Dendritic cell treated with granulocyte-macrophage colony-stimulating factor and Interleukin-4, amounts not matched to agents 40 ng/mL and 50 ng/mL, for 4 days (primary cell): ENCODE measurements around the gene PARD3.

ENCODE experiments used
- H3K27ac Mint-ChIP-seq: one replicate; pipeline ENCODE4 v1.8.0; 2022; ENCODE audit warnings: mild to moderate bottlenecking, mixed read lengths
- H3K27me3 Mint-ChIP-seq: one replicate; pipeline ENCODE4 v1.8.0; 2022; ENCODE audit warnings: mild to moderate bottlenecking, mixed read lengths
- H3K36me3 Mint-ChIP-seq: one replicate; pipeline ENCODE4 v1.8.0; 2022; ENCODE audit warnings: low read depth, mixed read lengths
- H3K4me1 Mint-ChIP-seq: one replicate; pipeline ENCODE4 v1.8.0; 2022; ENCODE audit warnings: low read depth, mixed read lengths
- H3K4me3 Mint-ChIP-seq: one replicate; pipeline ENCODE4 v1.8.0; 2022; ENCODE audit warnings: mild to moderate bottlenecking, moderate library complexity, mixed read lengths
- H3K9me3 Mint-ChIP-seq: one replicate; pipeline ENCODE4 v1.8.0; 2022; ENCODE audit warnings: mixed read lengths
- intact Hi-C: fragments of 100-400 bp; cut with micrococcal nuclease; formaldehyde crosslinking; loops from one replicate; pipeline ENCODE4 v1.15.0; 2022

Gene PARD3

GRCh38 chr10:34178196-34178595 lies 636.9 kb downstream of the PARD3 start:
- H3K27me3 Mint-ChIP-seq, result no peaks in the 10 kb centered on the region
- intact Hi-C loops, result no loop called here
- H3K36me3 Mint-ChIP-seq, result no peaks in the 10 kb centered on the region
- H3K4me1 Mint-ChIP-seq, result peaks cover 2% of the 10 kb centered on the region
- H3K9me3 Mint-ChIP-seq, result no peaks in the 10 kb centered on the region
- no peak overlapping the region for H3K4me3 Mint-ChIP-seq
- H3K27ac Mint-ChIP-seq, result no peak overlapping the region

GRCh38 chr10:34177445-34177844 lies 637.7 kb downstream of the PARD3 start:
- Mint-ChIP-seq H3K4me1 (peaks cover 9% of the 10 kb centered on the region), H3K36me3 (no peaks in the 10 kb centered on the region), H3K9me3 (no peaks in the 10 kb centered on the region), H3K27ac (no peak overlapping the region), H3K4me3 (no peak overlapping the region), H3K27me3 (no peaks in the 10 kb centered on the region)
- intact Hi-C loops, result no loop called here

- Mint-ChIP-seq H3K9me3 (no peaks in the 10 kb centered on the region), H3K4me3 (no peak overlapping the region)
These were observed 638.7 kb downstream of the PARD3 start for GRCh38 chr10:34176351-34176750.

GRCh38 chr10:34175121-34175520 lies 640.0 kb downstream of the PARD3 start:
- Mint-ChIP-seq H3K27me3 (no peaks in the 10 kb centered on the region), H3K36me3 (no peaks in the 10 kb centered on the region), H3K4me3 (no peak overlapping the region), H3K9me3 (no peaks in the 10 kb centered on the region), H3K4me1 (peaks cover 22% of the 10 kb centered on the region), H3K27ac (no peak overlapping the region)
- intact Hi-C loops, result no loop called here

More at GRCh38 chr10:34176351-34176750, 638.7 kb downstream of the PARD3 start:
- H3K36me3 Mint-ChIP-seq, result no peaks in the 10 kb centered on the region
- H3K27ac Mint-ChIP-seq, result no peak overlapping the region
- no peaks in the 10 kb centered on the region for H3K27me3 Mint-ChIP-seq
- peaks cover 20% of the 10 kb centered on the region for H3K4me1 Mint-ChIP-seq
- intact Hi-C loops, result no loop called here

GRCh38 chr10:34172936-34173533 lies 642.1 kb downstream of the PARD3 start:
- Mint-ChIP-seq H3K4me1 (peaks cover 22% of the 10 kb centered on the region), H3K27me3 (no peaks in the 10 kb centered on the region), H3K4me3 (no peak overlapping the region), H3K36me3 (no peaks in the 10 kb centered on the region), H3K27ac (no peak overlapping the region), H3K9me3 (no peaks in the 10 kb centered on the region)
- intact Hi-C loops, result no loop called here

- H3K4me1 Mint-ChIP-seq, result peaks cover 22% of the 10 kb centered on the region
- H3K4me3 Mint-ChIP-seq, result no peak overlapping the region
- H3K9me3 Mint-ChIP-seq, result no peaks in the 10 kb centered on the region
- intact Hi-C loops, result no loop called here
- no peak overlapping the region for H3K27ac Mint-ChIP-seq
- H3K27me3 Mint-ChIP-seq, result no peaks in the 10 kb centered on the region
- no peaks in the 10 kb centered on the region for H3K36me3 Mint-ChIP-seq
These were observed 643.1 kb downstream of the PARD3 start for GRCh38 chr10:34171957-34172527.

GRCh38 chr10:34169677-34170076 lies 645.4 kb downstream of the PARD3 start:
- no peaks in the 10 kb centered on the region for H3K36me3 Mint-ChIP-seq
- intact Hi-C loops, result no loop called here
- H3K4me1 Mint-ChIP-seq, result peaks cover 22% of the 10 kb centered on the region

GRCh38 chr10:34169131-34169530 lies 646.0 kb downstream of the PARD3 start:
- intact Hi-C loops, result no loop called here
- H3K9me3 Mint-ChIP-seq, result no peaks in the 10 kb centered on the region
- H3K27ac Mint-ChIP-seq, result no peak overlapping the region
- H3K4me1 Mint-ChIP-seq, result peaks cover 22% of the 10 kb centered on the region
- H3K27me3 Mint-ChIP-seq, result no peaks in the 10 kb centered on the region
- no peaks in the 10 kb centered on the region for H3K36me3 Mint-ChIP-seq
- no peak overlapping the region for H3K4me3 Mint-ChIP-seq

More at GRCh38 chr10:34169677-34170076, 645.4 kb downstream of the PARD3 start:
- H3K4me3 Mint-ChIP-seq, result no peak overlapping the region
- H3K27ac Mint-ChIP-seq, result no peak overlapping the region
- H3K27me3 Mint-ChIP-seq, result no peaks in the 10 kb centered on the region
- H3K9me3 Mint-ChIP-seq, result no peaks in the 10 kb centered on the region

- Mint-ChIP-seq H3K27me3 (no peaks in the 10 kb centered on the region), H3K9me3 (no peaks in the 10 kb centered on the region), H3K4me1 (peaks cover 22% of the 10 kb centered on the region), H3K36me3 (no peaks in the 10 kb centered on the region), H3K4me3 (no peak overlapping the region), H3K27ac (no peak overlapping the region)
- intact Hi-C loops, result no loop called here
These were observed 646.7 kb downstream of the PARD3 start for GRCh38 chr10:34168439-34168838.

GRCh38 chr10:34166823-34167222 lies 648.3 kb downstream of the PARD3 start:
- intact Hi-C loops, result no loop called here
- peaks cover 7% of the 10 kb centered on the region for H3K4me1 Mint-ChIP-seq
- H3K9me3 Mint-ChIP-seq, result no peaks in the 10 kb centered on the region

GRCh38 chr10:34166354-34166753 lies 648.7 kb downstream of the PARD3 start:
- Mint-ChIP-seq H3K36me3 (no peaks in the 10 kb centered on the region), H3K4me1 (peaks cover 2% of the 10 kb centered on the region), H3K9me3 (no peaks in the 10 kb centered on the region), H3K27me3 (no peaks in the 10 kb centered on the region), H3K4me3 (no peak overlapping the region), H3K27ac (no peak overlapping the region)
- intact Hi-C loops, result no loop called here

More at GRCh38 chr10:34166823-34167222, 648.3 kb downstream of the PARD3 start:
- Mint-ChIP-seq H3K36me3 (no peaks in the 10 kb centered on the region), H3K27ac (no peak overlapping the region), H3K4me3 (no peak overlapping the region), H3K27me3 (no peaks in the 10 kb centered on the region)

GRCh38 chr10:34164029-34164428 lies 651.1 kb downstream of the PARD3 start:
- H3K36me3 Mint-ChIP-seq, result no peaks in the 10 kb centered on the region
- H3K4me1 Mint-ChIP-seq, result no peaks in the 10 kb centered on the region
- intact Hi-C loops, result no loop called here
- H3K27ac Mint-ChIP-seq, result no peak overlapping the region
- H3K4me3 Mint-ChIP-seq, result no peak overlapping the region
- H3K9me3 Mint-ChIP-seq, result no peaks in the 10 kb centered on the region
- no peaks in the 10 kb centered on the region for H3K27me3 Mint-ChIP-seq

GRCh38 chr10:34163075-34163905 lies 651.8 kb downstream of the PARD3 start:
- H3K4me1 Mint-ChIP-seq, result no peaks in the 10 kb centered on the region
- H3K27ac Mint-ChIP-seq, result no peak overlapping the region
- intact Hi-C loops, result no loop called here
- no peaks in the 10 kb centered on the region for H3K36me3 Mint-ChIP-seq
- H3K27me3 Mint-ChIP-seq, result no peaks in the 10 kb centered on the region
- H3K4me3 Mint-ChIP-seq, result no peak overlapping the region
- H3K9me3 Mint-ChIP-seq, result no peaks in the 10 kb centered on the region

GRCh38 chr10:34161777-34162370 lies 653.2 kb downstream of the PARD3 start:
- Mint-ChIP-seq H3K4me1 (peaks cover 4% of the 10 kb centered on the region), H3K36me3 (no peaks in the 10 kb centered on the region), H3K9me3 (no peaks in the 10 kb centered on the region), H3K4me3 (no peak overlapping the region), H3K27me3 (no peaks in the 10 kb centered on the region), H3K27ac (no peak overlapping the region)
- intact Hi-C loops, result no loop called here
